Kidney epithelial cell (primary cell): Measurements from ENCODE around the gene TTYH2. TPM values are rescaled to one million over a fixed set of nuclear protein-coding genes. Genes with fewer than 3 reads are reported as not detected.

Source experiments
- DNase-seq: peaks from one replicate; pipeline ENCODE4 v3.0.0-alpha.2; 2010; ENCODE audit warnings: low read depth
- H3K27me3 ChIP-seq: 2 replicates; pipeline ENCODE4 v1.6.0; 2011; ENCODE audit warnings: low read length; ENCODE audit not compliant: control insufficient read depth, insufficient read depth
- H3K36me3 ChIP-seq: 2 replicates; pipeline ENCODE4 v1.5.1; 2011; ENCODE audit warnings: low read length; ENCODE audit not compliant: control insufficient read depth, insufficient read depth
- H3K4me3 ChIP-seq: 2 replicates; pipeline ENCODE4 v1.5.1; 2011; ENCODE audit warnings: low read depth, mild to moderate bottlenecking, control low read depth, low read length
- total RNA-seq: library from RNA; depleted of rRNA; stranded (reverse); fragments of >200 nt; gene quantifications from 2 replicates; pipeline ENCODE4 v1.2.3, GENCODE V29; 2015
- TF ChIP-seq, protein P1 (sequence below): IDR thresholded peaks from 2 replicates; pipeline ENCODE4 v1.5.1; 2011; ENCODE audit warnings: mild to moderate bottlenecking, moderate library complexity, low read length, control low read depth, inconsistent platforms; ENCODE audit not compliant: insufficient read depth, poor library complexity, severe bottlenecking

Gene TTYH2
- total RNA-seq, 1 donor from 2014 or later, result 1.1 TPM

DNA sequence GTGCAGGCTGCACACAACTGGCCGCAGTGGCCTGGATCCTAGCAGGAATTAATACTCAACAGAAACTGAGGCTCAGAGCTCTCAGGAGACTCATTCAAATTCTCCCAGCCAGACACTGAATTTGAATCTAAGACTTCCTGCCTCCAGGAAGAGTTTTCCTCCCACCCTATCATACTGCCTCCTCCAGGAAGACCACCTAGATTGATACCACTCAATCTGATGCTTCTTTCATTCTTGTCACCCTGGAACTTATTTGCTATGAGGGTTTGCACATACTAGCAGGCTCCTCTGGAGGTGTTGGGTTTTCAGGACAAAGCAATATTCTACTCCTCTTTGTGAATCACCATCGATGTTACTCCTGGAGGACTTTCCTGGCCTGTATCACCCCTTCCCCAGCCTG is 15.6 kb upstream of the TTYH2 start:
- DNase-seq, result no peak
- Histone ChIP-seq H3K36me3 (no peaks in the 10 kb centered on the region), H3K4me3 (no peak overlapping the region), H3K27me3 (peaks cover 58% of the 10 kb centered on the region)
- TF ChIP-seq, protein P1, sequence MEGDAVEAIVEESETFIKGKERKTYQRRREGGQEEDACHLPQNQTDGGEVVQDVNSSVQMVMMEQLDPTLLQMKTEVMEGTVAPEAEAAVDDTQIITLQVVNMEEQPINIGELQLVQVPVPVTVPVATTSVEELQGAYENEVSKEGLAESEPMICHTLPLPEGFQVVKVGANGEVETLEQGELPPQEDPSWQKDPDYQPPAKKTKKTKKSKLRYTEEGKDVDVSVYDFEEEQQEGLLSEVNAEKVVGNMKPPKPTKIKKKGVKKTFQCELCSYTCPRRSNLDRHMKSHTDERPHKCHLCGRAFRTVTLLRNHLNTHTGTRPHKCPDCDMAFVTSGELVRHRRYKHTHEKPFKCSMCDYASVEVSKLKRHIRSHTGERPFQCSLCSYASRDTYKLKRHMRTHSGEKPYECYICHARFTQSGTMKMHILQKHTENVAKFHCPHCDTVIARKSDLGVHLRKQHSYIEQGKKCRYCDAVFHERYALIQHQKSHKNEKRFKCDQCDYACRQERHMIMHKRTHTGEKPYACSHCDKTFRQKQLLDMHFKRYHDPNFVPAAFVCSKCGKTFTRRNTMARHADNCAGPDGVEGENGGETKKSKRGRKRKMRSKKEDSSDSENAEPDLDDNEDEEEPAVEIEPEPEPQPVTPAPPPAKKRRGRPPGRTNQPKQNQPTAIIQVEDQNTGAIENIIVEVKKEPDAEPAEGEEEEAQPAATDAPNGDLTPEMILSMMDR, result no peak

DNA sequence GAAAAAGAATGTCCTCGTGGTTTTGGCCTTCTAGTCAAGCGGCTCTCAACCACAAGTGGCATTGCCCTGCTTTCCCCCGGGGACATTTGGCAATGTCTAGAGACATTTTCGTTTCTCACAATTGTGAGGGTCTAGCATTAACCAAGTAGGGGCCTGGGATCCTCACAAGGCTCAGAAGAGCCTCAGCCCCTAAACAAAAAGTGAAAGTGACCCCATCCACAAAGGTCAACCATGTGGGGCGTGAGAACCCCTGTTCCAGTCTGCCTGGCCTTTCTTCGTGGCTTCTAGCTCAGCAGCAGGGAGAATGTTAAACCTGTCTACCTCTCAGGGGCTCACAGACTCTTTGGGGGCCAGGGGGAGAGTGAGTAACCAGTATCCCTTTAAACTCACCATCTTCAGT is 14.7 kb upstream of the TTYH2 start:
- Histone ChIP-seq H3K36me3 (no peaks in the 10 kb centered on the region), H3K4me3 (no peak overlapping the region), H3K27me3 (peaks cover 52% of the 10 kb centered on the region)
- no peak for DNase-seq
- TF ChIP-seq, protein P1, result no peak

DNA sequence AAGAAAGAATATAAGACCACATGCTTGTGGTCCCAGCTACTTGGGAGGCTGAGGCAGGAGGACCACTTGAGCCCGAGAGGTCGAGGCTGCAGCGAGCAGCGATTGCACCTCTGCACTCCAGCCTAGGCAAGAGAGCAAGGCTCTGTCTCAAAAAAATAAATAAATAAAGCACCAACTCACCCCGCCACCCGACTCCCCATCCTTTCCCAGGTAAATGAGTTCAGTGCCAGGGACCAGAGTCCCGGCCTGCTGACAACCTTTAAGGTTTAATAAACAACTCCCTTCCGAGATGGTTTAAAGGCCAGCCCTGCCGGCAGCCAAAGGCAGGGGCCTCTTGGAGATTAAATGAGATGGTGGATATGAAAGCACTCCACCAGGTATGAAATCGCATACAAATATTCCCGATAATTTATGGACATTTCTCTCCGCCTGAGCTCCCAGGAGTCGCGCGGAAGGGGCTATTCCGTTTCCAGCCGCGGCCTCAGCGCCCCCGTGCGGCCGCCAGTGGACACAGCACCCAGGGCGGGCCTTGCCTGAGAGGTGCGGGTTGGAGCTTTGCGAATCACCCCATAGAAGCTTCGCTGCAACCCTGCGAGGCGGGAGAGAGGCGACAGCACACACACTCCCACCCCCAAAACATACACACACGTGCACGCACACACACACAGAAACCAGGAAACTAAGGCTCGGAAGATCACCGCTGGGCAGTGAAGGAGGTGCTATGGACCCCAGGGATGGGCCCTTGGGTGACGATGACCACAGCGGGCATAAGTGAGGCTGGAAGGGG is 13.9 kb upstream of the TTYH2 start:
- no peak for DNase-seq
- Histone ChIP-seq H3K4me3 (no peak overlapping the region), H3K36me3 (no peaks in the 10 kb centered on the region), H3K27me3 (peaks cover 51% of the 10 kb centered on the region)
- TF ChIP-seq, protein P1, result peak; percentile 99

DNA sequence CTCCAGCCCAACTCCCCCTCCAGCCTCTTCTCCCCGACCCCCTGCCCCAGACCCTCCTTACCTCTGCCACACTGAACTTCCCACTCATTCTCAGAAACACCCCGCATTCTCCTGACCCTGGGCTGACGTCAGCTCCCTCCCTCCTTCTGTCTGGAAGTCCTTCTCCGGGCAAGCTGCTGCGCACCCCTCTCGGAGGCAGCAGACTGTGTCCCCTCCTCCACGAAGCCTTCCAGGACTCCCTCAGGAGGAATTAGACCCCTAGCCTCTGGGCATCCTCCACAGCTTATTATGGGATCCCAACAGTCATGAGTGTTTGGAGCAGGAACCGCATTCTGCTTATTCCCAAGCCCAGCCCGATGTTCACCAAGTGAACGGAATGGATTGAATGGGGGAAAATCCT is 13.3 kb upstream of the TTYH2 start:
- no peak overlapping the region for H3K4me3 ChIP-seq
- TF ChIP-seq, protein P1, result no peak
- no peaks in the 10 kb centered on the region for H3K36me3 ChIP-seq
- H3K27me3 ChIP-seq, result peaks cover 45% of the 10 kb centered on the region
- DNase-seq, result no peak

DNA sequence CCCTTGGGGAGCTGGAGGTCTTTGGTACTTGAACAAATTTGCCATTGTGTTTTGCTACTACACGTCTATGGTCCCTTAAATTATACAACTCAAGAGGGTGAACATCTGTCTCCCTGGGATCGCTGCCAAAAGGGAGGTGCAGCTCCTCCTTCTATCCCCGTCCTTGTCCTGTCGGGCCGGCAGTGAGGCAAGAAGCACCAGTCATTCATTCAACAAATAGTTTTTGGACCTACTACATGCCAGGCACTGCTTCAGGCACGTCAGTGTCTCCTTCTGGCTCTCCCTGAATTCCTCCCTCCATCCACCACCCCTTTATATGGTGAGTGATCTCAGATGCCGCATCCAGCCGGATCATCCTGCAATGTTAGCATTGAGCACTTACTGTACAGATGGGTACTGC is 12.1 kb upstream of the TTYH2 start:
- H3K4me3 ChIP-seq, result no peak overlapping the region
- DNase-seq, result no peak
- peaks cover 2% of the 10 kb centered on the region for H3K36me3 ChIP-seq
- TF ChIP-seq, protein P1, result no peak
- peaks cover 35% of the 10 kb centered on the region for H3K27me3 ChIP-seq

DNA sequence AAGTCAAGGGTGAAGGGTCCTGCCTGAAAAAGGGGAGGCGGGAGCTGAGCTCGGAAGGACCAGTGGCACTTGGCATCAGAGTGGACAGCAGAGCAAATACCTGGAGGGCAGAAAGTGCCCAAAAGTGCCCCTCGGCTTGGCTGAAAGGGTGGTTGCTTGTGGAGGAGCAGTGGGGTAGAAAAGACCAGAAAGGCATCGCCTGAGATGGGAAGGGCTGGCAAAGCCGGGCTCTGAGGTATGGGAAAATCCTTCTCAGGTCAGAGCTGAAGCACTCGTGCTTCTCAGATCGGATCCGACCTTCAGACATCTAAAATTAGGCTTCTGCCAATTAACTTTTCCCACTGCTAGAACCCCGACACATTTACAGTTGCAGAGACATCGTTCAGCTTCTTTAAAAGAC is 11.4 kb upstream of the TTYH2 start:
- DNase-seq, result no peak
- TF ChIP-seq, protein P1, result no peak
- Histone ChIP-seq H3K27me3 (peaks cover 29% of the 10 kb centered on the region), H3K4me3 (no peak overlapping the region), H3K36me3 (peaks cover 2% of the 10 kb centered on the region)
